GM18520 (cell line): ENCODE results near the gene CD207.
"Not testable (repeated sequence)": the region's sequence is repeated elsewhere in the genome, so short reads cannot be mapped to it uniquely, and the experiment has no call there.

Source experiments
- ATAC-seq: cut with Tn5 transposase; IDR thresholded peaks from one replicate; pipeline ENCODE4 v1.9.1; 2021; ENCODE audit not compliant: unreplicated experiment

The CD207 gene

GRCh38 chr2:70829916-70830315 lies 5.7 kb downstream of the CD207 start:
- ATAC-seq: no peak

- no peak for ATAC-seq
Measured at GRCh38 chr2:70828914-70829824, 6.4 kb downstream of the CD207 start.

- ATAC-seq: no peak
Measured at GRCh38 chr2:70828115-70828514, 7.5 kb downstream of the CD207 start.

GRCh38 chr2:70827388-70827787 lies 8.2 kb downstream of the CD207 start:
- ATAC-seq: no peak

GRCh38 chr2:70826696-70827350 lies 8.8 kb downstream of the CD207 start:
- ATAC-seq: no peak

- no peak for ATAC-seq
Measured at GRCh38 chr2:70823249-70823648, 12.4 kb downstream of the CD207 start.

- ATAC-seq: no peak
Measured at GRCh38 chr2:70822843-70823242, 12.8 kb downstream of the CD207 start.

- no peak for ATAC-seq
Measured at GRCh38 chr2:70820499-70820898, 15.1 kb downstream of the CD207 start, which contains the start of gene CLEC4F. Gene CLEC4F, minus strand, starts transcription at chr2:70820599. Its CDS starts 76 bp downstream, at chr2:70820523.

- no peak for ATAC-seq
Measured at GRCh38 chr2:70817284-70817954, 18.2 kb downstream of the CD207 start.

GRCh38 chr2:70816726-70817125 lies 18.9 kb downstream of the CD207 start:
- no peak for ATAC-seq

- no peak for ATAC-seq
Measured at GRCh38 chr2:70808983-70809958, 26.3 kb downstream of the CD207 start.

GRCh38 chr2:70807828-70808118 lies 27.8 kb downstream of the CD207 start:
- ATAC-seq: no peak

GRCh38 chr2:70807102-70807827 lies 28.4 kb downstream of the CD207 start:
- no peak for ATAC-seq

GRCh38 chr2:70806620-70807019 lies 29.0 kb downstream of the CD207 start:
- ATAC-seq: no peak

GRCh38 chr2:70806013-70806412 lies 29.6 kb downstream of the CD207 start:
- no peak for ATAC-seq

GRCh38 chr2:70801607-70802263 lies 33.9 kb downstream of the CD207 start:
- ATAC-seq: no peak

- ATAC-seq: no peak
Measured at GRCh38 chr2:70799706-70800105, 35.9 kb downstream of the CD207 start.

- not testable (repeated sequence) for ATAC-seq
Measured at GRCh38 chr2:70797996-70798395, 37.6 kb downstream of the CD207 start.

- ATAC-seq: no peak
Measured at GRCh38 chr2:70797506-70797905, 38.1 kb downstream of the CD207 start.
